22Rv1 (cell line): Measurements from ENCODE around the gene SPATA31E1.

Experiments used
- CTCF ChIP-seq: fragments of 450-650 bp; IDR thresholded peaks from 2 replicates; pipeline ENCODE4 v1.5.1; 2017; ENCODE audit warnings: mild to moderate bottlenecking
- ZFX ChIP-seq: fragments of 450-650 bp; IDR thresholded peaks from 2 replicates; pipeline ENCODE4 v1.6.1; 2017; ENCODE audit warnings: antibody characterized with exemption, borderline replicate concordance

DNA sequence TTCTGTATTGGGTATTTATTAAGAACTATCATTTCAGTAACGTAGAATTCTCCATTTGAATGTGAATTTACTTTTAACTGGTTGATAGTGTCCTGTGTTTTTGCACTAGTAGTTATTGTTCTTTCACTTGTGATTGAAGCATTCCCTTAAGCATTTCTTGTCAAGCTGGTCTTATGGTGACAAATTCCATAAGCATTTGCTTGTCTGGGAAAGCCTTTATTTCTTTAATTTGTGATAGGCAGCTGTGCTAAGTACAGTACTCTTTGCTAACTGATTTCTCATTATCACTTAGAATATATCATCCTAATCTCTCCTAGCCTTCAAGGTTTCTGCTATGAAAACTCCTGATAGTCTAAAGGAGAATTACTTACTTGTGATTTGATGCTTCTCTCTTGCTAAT, 21.3 kb upstream of the SPATA31E1 start:
- TF ChIP-seq CTCF, result no peak
- no peak for TF ChIP-seq ZFX
